ENCODE results near the gene CNN2.

The CNN2 gene

DNA sequence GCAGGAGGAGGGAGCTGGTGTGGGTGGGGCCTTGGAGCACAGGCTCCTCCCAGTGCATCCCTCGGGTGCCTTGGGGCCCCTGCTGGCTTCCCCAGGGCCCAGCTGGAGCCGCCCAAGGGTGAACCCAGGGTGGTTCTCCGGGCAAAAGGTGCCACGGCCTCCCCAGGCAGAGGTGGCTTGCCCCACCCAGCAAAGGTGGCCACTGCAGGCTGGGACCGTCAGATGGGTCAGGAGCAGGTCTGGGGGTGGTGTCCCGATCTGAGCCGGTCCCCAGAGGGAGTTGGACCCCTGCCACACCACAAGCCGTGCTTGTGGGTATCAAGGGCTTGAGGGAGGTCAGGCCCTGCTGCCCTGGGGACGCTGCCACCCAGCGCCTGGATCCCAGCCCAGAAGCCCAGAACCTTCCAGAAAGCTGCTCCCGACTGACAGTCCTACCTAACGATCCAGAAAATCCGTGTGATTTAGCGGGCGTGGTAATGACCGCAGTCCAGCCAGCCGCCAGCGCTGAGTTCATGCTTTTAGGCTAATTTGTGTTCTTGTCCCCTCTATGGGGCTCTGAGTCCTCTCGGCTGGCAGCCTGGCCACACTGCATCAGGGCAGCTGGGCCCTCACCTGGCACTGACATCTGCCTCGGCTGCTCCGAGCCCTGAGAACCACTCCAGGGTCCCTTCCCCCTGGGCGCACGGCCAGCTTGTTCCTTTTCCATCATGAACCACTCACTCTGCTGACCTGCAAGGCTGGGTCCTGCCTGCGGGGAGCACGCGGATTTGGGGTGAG lies 31.2 kb upstream of the CNN2 start:
- DNase-seq (ENCODE audit: low read depth in 1 of 2, low spot score in 1 of 2): no peak

DNA sequence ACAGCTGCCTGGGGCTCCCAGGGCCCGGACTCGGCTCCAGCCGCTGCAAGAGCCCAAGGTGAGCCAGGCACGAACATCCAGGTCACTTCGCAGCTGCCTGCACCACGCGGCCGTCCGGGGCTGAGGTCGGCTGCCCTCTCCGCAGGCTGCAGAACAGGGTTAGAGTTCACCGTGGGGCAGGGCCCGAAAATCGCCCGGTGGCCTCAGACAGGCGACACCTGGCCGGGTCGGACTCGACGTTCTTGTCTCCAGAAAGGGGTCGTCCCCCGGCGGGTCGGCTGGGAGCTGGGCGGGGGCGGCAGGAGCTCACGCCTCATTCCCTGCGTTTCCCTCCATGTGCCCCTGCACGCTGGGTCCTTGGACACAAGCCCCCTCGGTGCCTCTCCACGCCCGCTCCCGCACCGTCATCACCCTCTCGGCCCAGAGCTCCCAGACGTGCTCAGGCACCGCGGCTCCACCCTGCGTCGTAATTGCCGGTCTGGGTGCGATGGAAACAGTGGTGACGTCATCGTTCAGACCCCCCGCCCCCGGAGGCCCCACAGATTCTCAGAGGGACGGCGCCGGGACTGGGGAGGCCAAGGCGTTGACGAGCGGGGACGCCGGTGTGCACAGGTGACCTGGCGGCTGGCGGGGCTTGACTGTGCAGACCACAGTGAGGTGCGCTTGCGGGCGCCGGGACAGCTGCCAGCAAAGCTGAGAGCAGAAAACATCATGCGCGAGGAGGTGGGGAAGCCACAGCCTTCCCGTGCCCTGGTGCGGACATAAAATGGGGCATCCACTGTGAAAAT lies 30.2 kb upstream of the CNN2 start:
- DNase-seq (ENCODE audit: low read depth in 1 of 2, low spot score in 1 of 2): peak; percentile 52 to 64

DNA sequence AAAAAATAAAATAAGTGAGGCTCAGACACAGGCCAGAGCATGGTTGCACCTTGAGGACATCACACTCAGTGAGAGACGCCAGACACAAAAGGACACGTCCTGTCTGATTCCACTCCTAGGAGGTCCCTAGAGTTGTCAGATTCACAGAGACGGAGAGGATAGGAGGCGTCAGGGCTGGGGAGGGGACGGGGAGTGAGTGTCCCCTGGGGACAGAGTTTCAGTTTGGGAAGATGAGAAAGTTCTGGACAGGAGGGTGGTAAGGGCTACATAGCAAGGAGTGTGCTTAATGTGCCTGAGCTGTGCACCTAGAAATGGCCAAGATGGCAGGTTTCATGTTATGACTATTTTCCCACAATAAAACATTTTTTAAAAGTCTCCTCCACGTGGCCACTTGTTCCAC lies 28.3 kb upstream of the CNN2 start:
- DNase-seq (ENCODE audit: low read depth in 1 of 2, low spot score in 1 of 2): no peak

DNA sequence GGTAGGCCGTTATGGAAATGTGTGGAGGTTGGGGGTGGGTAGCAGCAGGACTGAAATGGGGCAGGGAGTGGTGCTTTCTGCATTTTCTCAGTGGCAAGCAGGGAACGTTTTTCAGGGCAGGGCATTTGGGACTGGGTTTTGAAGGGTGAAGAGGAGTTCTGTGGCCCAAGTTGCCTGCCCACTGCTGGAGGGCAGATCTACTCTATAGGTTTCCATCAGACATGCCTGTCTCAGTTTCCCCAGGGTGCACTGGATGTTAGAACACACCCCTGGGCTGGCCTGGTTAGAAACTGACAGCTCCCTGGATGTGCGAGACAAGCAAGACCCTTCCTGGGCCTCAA lies 27.1 kb upstream of the CNN2 start:
- DNase-seq (ENCODE audit: low read depth in 1 of 2, low spot score in 1 of 2): no peak

DNA sequence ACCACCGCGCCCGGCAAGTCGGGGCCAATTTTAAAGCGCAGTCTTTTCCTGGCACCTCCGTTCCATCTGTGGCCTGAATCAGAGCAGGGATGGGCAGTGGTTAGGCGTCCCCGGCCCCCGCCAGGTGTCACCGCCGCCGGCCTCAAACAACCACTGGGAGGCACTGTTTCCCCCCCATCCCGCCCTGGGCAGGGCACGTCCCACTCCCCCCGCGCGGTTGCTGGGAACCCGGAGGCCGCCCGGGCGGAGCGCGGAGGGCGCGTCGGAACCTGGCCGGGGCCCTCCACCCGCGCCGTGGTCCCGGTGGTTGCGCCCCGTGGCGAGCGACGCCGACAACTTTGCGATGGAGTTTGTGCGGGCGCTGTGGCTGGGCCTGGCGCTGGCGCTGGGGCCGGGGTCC lies 26.3 kb upstream of the CNN2 start, which contains the start of gene GRIN3B:
Gene GRIN3B, plus strand, starts transcription at position 325 of the 400 bp plus-strand sequence. Its CDS starts 19 bp downstream, at position 344.
- peak; percentile 30 to 40 for DNase-seq (ENCODE audit: low read depth in 1 of 2, low spot score in 1 of 2)

DNA sequence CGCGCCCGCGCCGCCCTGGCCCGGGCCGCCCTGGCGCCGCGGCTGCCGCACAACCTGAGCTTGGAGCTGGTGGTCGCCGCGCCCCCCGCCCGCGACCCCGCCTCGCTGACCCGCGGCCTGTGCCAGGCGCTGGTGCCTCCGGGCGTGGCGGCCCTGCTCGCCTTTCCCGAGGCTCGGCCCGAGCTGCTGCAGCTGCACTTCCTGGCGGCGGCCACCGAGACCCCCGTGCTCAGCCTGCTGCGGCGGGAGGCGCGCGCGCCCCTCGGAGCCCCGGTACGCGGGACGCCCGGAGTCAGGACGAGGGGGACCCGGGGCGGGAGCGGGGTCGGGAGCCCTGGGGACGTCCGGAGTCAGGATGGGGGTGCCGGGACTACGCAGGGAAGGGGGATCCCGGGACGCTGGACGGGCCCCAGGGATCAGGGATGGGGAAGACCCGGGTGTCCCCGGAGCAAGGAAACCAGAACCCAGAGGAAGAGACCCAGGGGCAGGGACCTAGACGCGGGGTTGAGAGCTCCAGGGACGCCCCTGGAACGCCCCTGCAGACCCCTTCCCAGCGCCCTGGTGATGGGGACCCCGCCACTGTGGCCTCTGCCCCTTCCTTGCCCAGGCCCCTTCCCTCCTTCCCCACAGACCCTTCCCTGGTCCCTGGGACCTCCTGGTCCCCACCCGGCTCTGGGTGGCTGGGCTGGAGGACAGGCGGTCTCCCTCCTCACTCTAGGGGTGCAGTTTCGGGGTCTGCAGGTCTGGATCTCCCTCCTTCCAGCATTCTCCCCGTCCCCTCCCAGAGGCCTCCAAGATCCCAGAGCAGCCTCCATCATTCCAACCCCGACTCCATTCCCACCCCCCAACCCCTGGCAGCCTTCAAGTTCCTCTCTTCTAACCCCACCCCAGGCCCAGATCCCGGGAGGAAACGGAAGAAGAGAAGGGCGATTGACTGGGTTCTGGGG lies 25.5 kb upstream of the CNN2 start:
- DNase-seq (ENCODE audit: low read depth in 1 of 2, low spot score in 1 of 2): no peak

DNA sequence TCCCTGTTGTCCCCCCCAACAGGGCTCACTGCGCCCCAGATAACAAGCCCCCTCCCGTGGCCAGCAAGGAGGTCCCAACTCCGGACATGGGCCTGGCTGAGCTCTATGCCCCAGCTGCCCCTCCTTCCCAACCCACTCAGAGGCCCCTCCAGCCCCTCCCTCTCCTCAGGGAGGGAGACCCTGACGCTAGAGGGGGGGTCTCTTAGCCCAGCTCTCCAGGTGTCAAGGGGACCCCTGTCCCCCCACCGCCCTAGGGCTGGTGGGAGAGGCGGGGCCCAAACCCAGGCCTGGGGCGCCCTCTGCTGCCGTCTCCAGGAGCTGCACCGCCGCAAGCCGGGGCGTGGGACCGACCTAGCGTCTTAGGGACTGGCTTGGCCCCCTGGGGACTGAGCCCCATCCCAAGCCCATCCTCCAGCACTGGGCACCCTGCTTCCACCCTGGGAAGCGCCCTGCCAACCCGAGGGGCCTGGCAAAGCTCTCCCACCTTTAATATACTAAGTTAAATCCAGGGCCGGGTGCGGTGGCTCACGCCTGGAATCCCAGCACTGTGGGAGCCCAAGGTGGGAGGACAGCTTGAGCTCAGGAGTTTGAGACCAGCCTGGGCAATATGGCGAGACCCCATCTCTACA lies 24.8 kb upstream of the CNN2 start:
- DNase-seq (ENCODE audit: low read depth in 1 of 2, low spot score in 1 of 2): peak; percentile 58 to 60

DNA sequence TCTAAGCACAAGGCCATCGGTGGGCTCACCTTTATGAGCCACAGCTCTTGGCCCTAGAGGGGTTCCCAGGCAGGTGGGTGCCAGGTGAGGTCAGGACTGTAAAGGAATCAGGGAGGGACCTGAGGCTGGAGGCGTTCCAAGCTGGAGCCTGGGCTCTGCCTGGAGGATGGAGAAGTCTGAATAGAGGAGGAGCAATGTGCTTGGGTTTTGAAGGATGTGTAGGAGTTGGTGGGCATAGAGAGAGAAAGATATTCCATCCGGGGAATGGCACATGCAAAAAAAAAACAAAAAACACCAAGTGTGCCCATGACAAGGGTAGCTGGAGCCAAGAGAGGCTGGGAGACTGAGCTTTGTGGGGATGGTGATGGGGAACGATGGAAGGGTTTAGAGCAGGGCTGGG lies 23.8 kb upstream of the CNN2 start:
- no peak for DNase-seq (ENCODE audit: low read depth in 1 of 2, low spot score in 1 of 2)

DNA sequence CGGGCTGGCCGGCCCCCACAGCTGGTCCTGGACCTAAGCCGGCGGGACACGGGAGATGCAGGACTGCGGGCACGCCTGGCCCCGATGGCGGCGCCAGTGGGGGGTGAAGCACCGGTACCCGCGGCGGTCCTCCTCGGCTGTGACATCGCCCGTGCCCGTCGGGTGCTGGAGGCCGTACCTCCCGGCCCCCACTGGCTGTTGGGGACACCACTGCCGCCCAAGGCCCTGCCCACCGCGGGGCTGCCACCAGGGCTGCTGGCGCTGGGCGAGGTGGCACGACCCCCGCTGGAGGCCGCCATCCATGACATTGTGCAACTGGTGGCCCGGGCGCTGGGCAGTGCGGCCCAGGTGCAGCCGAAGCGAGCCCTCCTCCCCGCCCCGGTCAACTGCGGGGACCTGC lies 23.1 kb upstream of the CNN2 start:
- no peak for DNase-seq (ENCODE audit: low read depth in 1 of 2, low spot score in 1 of 2)

DNA sequence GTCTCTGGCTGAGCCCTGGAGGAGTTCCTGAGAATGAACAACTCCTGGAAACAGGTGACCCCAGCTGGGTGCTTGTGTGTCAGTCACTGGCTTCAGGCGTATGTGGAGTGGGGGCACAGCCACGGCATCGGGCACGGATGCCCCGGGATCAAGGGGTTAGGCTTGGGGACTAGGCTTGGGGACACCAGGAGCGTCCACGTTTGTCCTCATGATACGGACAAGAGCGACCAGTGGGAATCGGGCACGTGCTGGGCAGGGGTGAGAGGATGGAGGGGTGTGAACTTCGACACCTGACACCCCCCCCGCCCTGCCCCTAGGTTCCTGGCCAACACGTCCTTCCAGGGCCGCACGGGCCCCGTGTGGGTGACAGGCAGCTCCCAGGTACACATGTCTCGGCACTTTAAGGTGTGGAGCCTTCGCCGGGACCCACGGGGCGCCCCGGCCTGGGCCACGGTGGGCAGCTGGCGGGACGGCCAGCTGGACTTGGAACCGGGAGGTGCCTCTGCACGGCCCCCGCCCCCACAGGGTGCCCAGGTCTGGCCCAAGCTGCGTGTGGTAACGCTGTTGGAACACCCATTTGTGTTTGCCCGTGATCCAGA lies 22.1 kb upstream of the CNN2 start:
- DNase-seq (ENCODE audit: low read depth in 1 of 2, low spot score in 1 of 2): no peak

DNA sequence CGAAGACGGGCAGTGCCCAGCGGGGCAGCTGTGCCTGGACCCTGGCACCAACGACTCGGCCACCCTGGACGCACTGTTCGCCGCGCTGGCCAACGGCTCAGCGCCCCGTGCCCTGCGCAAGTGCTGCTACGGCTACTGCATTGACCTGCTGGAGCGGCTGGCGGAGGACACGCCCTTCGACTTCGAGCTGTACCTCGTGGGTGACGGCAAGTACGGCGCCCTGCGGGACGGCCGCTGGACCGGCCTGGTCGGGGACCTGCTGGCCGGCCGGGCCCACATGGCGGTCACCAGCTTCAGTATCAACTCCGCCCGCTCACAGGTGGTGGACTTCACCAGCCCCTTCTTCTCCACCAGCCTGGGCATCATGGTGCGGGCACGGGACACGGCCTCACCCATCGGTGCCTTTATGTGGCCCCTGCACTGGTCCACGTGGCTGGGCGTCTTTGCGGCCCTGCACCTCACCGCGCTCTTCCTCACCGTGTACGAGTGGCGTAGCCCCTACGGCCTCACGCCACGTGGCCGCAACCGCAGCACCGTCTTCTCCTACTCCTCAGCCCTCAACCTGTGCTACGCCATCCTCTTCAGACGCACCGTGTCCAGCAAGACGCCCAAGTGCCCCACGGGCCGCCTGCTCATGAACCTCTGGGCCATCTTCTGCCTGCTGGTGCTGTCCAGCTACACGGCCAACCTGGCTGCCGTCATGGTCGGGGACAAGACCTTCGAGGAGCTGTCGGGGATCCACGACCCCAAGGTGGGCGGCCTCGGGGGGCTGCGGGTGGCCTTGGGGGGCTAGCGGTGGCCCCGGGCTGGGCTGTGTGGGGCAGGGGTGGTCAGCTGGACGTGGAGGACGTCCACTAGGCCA lies 21.4 kb upstream of the CNN2 start:
- no peak for DNase-seq (ENCODE audit: low read depth in 1 of 2, low spot score in 1 of 2)

DNA sequence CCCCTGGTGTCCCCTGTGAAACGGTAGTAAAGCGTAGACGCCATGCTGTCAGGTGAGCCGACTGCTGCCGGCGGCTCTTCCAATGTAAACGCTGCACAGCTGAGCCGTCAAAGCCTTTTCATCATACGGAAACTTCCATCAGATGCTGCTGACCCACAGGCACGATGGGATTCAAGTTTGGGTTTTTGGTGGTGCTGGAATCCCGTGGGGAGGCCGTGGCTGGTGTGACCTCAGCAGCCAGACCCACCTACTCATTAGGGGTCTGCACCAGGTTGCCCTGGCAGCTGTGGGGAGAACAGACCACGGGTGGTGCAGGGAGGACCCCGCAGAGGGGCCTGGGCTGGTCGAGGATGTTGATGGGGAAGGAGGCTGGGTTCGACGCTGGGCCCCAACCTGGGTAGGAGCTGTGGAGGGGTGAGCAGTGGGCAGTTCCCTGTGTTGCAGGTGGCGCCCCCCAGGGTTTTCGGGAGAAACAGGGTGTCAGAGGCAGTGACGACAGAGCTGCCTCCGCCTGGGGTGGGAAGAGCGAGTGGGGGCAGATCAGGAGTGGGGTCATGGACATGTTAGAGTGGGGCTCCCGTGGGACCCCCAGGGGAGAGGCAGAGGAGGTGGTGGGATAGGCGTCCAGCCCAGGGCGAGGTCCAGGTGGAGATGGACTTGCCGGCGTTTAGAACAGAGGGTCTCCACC lies 19.6 kb upstream of the CNN2 start:
- no peak for DNase-seq (ENCODE audit: low read depth in 1 of 2, low spot score in 1 of 2)

DNA sequence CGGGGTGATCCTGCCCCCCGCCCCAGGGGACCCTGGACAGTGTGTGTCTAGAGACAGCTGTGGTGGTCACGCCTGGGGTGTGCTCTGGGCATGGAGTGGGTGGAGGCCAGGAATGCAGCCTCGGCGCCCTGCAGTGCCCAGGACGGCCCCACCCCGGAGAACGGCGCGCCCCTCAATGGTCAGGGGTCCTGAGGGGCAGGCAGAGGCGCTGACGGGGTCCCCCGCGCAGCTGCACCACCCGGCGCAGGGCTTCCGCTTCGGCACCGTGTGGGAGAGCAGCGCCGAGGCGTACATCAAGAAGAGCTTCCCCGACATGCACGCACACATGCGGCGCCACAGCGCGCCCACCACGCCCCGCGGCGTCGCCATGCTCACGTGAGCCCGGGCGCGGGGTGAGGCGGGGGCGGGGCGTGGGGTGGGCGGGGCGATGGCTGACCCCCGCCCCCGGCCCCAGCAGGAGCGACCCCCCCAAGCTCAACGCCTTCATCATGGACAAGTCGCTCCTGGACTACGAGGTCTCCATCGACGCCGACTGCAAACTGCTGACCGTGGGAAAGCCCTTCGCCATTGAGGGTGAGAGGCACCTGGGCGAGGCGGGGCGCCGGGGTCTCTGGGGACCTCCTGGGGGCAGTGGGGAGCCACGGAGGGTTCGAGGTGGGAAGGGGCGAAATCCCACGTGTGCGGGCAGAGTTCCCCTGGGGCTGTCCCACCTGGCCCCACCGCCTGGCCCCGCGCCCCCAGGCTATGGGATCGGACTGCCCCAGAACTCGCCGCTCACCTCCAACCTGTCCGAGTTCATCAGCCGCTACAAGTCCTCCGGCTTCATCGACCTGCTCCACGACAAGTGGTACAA lies 18.8 kb upstream of the CNN2 start:
- DNase-seq (ENCODE audit: low read depth in 1 of 2, low spot score in 1 of 2): no peak

DNA sequence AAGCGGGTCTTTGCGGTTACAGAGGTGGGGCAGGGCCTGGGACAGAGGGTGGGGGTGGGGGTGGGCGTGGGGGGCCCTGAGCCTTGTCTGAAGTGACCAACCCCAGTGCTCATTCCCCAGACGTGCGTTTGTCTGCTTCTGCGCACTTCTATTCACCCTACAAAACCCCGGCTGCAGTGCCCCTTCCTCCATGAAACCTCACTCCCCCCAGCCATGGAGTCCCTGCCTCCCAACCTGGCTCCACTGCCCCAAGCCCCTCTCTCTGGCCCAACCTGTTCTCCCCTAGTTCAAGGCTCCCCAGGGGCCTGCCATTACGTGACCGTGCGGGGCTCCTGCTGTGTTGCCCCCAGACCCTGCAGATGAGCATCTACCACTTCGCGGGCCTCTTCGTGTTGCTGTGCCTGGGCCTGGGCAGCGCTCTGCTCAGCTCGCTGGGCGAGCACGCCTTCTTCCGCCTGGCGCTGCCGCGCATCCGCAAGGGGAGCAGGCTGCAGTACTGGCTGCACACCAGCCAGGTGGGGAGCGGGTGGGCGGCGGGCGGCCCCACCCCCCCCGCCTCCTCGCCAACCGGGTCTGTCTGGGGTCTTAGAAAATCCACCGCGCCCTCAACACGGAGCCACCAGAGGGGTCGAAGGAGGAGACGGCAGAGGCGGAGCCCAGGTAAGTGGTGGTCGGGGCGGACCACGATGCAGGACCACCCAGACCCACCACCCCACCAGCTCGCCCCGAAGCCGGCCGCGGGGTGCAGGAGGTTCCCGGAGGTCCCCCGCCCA lies 18.0 kb upstream of the CNN2 start:
- DNase-seq (ENCODE audit: low read depth in 1 of 2, low spot score in 1 of 2): no peak

DNA sequence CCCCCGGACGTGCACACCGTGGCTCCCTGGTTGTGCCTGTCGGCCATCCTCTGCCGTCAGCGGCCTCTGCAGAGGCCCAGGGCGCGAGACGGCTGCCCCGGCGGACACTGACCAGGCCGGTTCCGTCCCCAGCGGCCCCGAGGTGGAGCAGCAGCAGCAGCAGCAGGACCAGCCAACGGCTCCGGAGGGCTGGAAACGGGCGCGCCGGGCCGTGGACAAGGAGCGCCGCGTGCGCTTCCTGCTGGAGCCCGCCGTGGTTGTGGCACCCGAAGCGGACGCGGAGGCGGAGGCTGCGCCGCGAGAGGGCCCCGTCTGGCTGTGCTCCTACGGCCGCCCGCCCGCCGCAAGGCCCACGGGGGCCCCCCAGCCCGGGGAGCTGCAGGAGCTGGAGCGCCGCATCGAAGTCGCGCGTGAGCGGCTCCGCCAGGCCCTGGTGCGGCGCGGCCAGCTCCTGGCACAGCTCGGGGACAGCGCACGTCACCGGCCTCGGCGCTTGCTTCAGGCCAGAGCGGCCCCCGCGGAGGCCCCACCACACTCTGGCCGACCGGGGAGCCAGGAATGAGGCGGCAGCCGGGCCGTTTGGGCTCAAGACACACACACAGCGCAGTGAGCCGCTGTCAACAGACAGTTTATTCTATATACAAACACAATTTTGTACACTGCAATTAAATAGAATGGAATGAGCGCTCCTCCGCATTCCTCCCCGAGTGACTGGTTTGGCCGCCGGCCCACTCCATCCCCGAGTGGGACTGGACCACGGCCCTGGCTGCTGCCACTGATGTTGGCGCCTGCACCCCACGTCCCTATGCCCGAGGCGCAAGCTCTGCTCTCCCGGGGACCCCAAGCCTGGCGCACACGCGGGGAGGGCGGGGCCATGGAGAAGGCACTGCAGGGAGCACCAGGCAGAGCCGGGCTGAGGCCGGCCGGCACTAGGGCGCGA lies 17.1 kb upstream of the CNN2 start:
- no peak for DNase-seq (ENCODE audit: low read depth in 1 of 2, low spot score in 1 of 2)

DNA sequence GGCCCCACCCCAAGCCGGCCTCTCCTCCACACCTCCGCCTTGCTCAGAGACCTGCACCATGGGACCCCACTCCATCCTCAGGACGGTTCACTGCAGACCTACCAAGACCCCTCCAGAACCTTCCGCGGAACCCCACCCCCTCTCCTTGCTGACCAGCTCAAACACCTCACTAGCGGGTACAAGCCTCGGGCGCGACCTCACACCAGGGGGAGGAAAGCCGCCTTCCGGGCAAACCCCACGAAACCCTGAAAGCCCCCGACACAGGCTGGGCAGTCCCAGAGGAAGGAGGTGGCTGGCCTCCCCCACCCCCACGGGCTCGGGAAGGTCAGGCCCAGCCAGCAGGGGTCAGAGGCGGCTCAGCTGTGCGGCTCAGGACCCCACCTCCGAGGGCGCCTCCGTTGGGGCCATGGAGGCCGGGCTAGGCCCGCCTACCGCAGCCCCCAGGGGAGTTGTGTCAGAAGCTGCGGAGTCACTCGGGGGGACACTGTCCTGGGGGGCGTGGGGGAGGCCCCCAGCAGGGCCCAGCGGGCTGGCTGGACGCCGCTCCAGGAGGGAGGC lies 16.3 kb upstream of the CNN2 start:
- no peak for DNase-seq (ENCODE audit: low read depth in 1 of 2, low spot score in 1 of 2)
